ENCODE results near the gene FANCC.

The FANCC gene

DNA sequence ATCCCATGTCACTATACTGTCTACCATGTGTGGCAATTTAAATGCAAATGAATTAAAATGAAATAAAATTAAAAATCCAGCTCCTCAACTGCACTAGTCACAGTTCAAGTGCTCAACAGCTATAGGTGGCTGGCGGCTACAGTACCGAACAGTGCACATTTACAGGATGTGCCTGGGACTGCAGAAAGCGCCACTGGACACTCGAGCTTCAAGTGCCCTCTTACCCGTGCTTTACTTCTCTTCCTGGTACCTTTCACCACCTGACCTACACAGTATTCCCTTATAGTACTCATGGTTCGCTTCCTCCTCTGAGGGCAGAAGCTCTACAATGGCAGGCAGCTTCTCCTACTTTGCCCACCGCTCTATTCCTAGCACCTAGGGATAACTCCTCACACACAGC is 166.6 kb downstream of the FANCC start:
- no peak for TF ChIP-seq JUND (IDR thresholded peaks at IDR 0.05; ENCODE audit: low read depth)

GRCh38 chr9:95148208-95148520 is 169.3 kb downstream of the FANCC start:
- in situ Hi-C loops (cut with HindIII; ENCODE audit: low pct_unique_long_range_greater_than_20kb, low sequenced_read_pairs) = no loop called here
- no peak for TF ChIP-seq JUND (IDR thresholded peaks at IDR 0.05; ENCODE audit: low read depth)
- no peak for DNase-seq (ENCODE audit: low read depth in 1 of 2, low spot score in 1 of 2)

More for the DNA sequence above, 166.6 kb downstream of the FANCC start:
- in situ Hi-C loops (cut with HindIII; ENCODE audit: low pct_unique_long_range_greater_than_20kb, low sequenced_read_pairs) = no loop called here
- no peak for DNase-seq (ENCODE audit: low read depth in 1 of 2, low spot score in 1 of 2)

- TF ChIP-seq JUND (IDR thresholded peaks at IDR 0.05; ENCODE audit: low read depth) = no peak
- DNase-seq (ENCODE audit: low read depth in 1 of 2, low spot score in 1 of 2) = no peak
- in situ Hi-C loops (cut with HindIII; ENCODE audit: low pct_unique_long_range_greater_than_20kb, low sequenced_read_pairs) = no loop called here
Measured at GRCh38 chr9:95147452-95148207, 169.9 kb downstream of the FANCC start.

- no peak for DNase-seq (ENCODE audit: low read depth in 1 of 2, low spot score in 1 of 2)
- in situ Hi-C loops (cut with HindIII; ENCODE audit: low pct_unique_long_range_greater_than_20kb, low sequenced_read_pairs) = no loop called here
- no peak for TF ChIP-seq JUND (IDR thresholded peaks at IDR 0.05; ENCODE audit: low read depth)
Measured at GRCh38 chr9:95143591-95144561, 173.6 kb downstream of the FANCC start.

- no peak for TF ChIP-seq JUND (IDR thresholded peaks at IDR 0.05; ENCODE audit: low read depth)
- no peak for DNase-seq (ENCODE audit: low read depth in 1 of 2, low spot score in 1 of 2)
- in situ Hi-C loops (cut with HindIII; ENCODE audit: low pct_unique_long_range_greater_than_20kb, low sequenced_read_pairs) = no loop called here
Measured at GRCh38 chr9:95142728-95143127, 174.8 kb downstream of the FANCC start.

- DNase-seq (ENCODE audit: low read depth in 1 of 2, low spot score in 1 of 2) = no peak
- in situ Hi-C loops (cut with HindIII; ENCODE audit: low pct_unique_long_range_greater_than_20kb, low sequenced_read_pairs) = no loop called here
- TF ChIP-seq JUND (IDR thresholded peaks at IDR 0.05; ENCODE audit: low read depth) = no peak
Measured at GRCh38 chr9:95142315-95142714, 175.2 kb downstream of the FANCC start.

GRCh38 chr9:95140821-95141220 is 176.7 kb downstream of the FANCC start:
- DNase-seq (ENCODE audit: low read depth in 1 of 2, low spot score in 1 of 2) = no peak
- in situ Hi-C loops (cut with HindIII; ENCODE audit: low pct_unique_long_range_greater_than_20kb, low sequenced_read_pairs) = no loop called here
- TF ChIP-seq JUND (IDR thresholded peaks at IDR 0.05; ENCODE audit: low read depth) = no peak

GRCh38 chr9:95139126-95139525 is 178.4 kb downstream of the FANCC start:
- TF ChIP-seq JUND (IDR thresholded peaks at IDR 0.05; ENCODE audit: low read depth) = no peak
- in situ Hi-C loops (cut with HindIII; ENCODE audit: low pct_unique_long_range_greater_than_20kb, low sequenced_read_pairs) = no loop called here
- no peak for DNase-seq (ENCODE audit: low read depth in 1 of 2, low spot score in 1 of 2)

DNA sequence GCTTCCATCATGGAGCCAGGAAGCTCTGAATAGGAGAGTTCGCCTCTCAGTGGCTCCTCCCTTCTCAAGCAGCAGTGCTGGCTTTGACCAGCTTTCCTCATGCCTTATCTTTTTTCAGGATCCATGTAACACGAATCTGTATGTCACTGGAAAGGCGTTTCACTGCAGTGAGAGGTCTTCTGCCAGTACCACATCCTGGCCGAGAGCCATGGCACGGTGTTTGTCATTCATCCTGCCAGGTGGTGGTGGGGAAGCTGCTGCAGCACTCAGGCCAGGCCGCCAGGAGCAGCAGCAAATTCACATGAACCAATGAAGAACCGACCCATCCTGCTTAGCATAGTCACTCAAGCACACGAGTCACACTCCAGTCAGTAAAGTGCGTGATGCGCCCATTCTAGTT is 179.0 kb downstream of the FANCC start:
- in situ Hi-C loops (cut with HindIII; ENCODE audit: low pct_unique_long_range_greater_than_20kb, low sequenced_read_pairs) = no loop called here
- DNase-seq (ENCODE audit: low read depth in 1 of 2, low spot score in 1 of 2) = no peak

GRCh38 chr9:95137587-95138145 is 179.8 kb downstream of the FANCC start:
- TF ChIP-seq JUND (IDR thresholded peaks at IDR 0.05; ENCODE audit: low read depth) = no peak
- in situ Hi-C loops (cut with HindIII; ENCODE audit: low pct_unique_long_range_greater_than_20kb, low sequenced_read_pairs) = no loop called here
- no peak for DNase-seq (ENCODE audit: low read depth in 1 of 2, low spot score in 1 of 2)

More for the DNA sequence above, 179.0 kb downstream of the FANCC start:
- no peak for TF ChIP-seq JUND (IDR thresholded peaks at IDR 0.05; ENCODE audit: low read depth)

DNA sequence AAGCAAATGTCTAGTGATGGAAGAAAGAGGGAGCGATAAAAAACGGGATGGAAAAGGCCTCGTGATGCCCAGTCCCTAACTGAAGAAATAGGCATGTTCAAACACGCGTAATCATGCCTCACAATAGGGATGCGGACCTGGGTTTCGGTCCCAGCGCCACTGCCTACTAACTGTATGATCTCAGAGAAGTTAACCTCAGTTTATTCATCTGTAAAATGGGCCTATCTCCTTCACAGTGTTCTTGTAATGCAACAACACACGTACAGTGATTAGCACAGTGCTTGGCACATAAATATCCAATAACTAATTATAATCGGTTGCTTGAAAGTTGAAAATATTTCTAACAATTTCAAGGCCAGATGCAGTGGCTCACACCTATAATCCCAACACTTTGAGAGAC is 181.8 kb downstream of the FANCC start:
- in situ Hi-C loops (cut with HindIII; ENCODE audit: low pct_unique_long_range_greater_than_20kb, low sequenced_read_pairs) = no loop called here
- TF ChIP-seq JUND (IDR thresholded peaks at IDR 0.05; ENCODE audit: low read depth) = no peak
- no peak for DNase-seq (ENCODE audit: low read depth in 1 of 2, low spot score in 1 of 2)

- in situ Hi-C loops (cut with HindIII; ENCODE audit: low pct_unique_long_range_greater_than_20kb, low sequenced_read_pairs) = no loop called here
- DNase-seq (ENCODE audit: low read depth in 1 of 2, low spot score in 1 of 2) = no peak
- no peak for TF ChIP-seq JUND (IDR thresholded peaks at IDR 0.05; ENCODE audit: low read depth)
Measured at GRCh38 chr9:95134457-95134881, 183.0 kb downstream of the FANCC start.

- no peak for TF ChIP-seq JUND (IDR thresholded peaks at IDR 0.05; ENCODE audit: low read depth)
- in situ Hi-C loops (cut with HindIII; ENCODE audit: low pct_unique_long_range_greater_than_20kb, low sequenced_read_pairs) = no loop called here
- no peak for DNase-seq (ENCODE audit: low read depth in 1 of 2, low spot score in 1 of 2)
Measured at GRCh38 chr9:95133325-95133705, 184.2 kb downstream of the FANCC start.
